OCI-LY3 (cell line): ENCODE data around the gene KLB.

Source experiments
- EZH2phosphoT487 ChIP-seq: fragments of 200-600 bp; shearing (Covaris generic); IDR thresholded peaks from 2 replicates; pipeline ENCODE4 v1.6.1; 2018; ENCODE audit warnings: antibody characterized with exemption, mixed run types, low read depth
- TF ChIP-seq, protein P1 (sequence below): fragments of 200-600, 300-600 bp; sonication (generic); IDR thresholded peaks from 2 replicates; pipeline ENCODE4 v1.5.1; 2014; ENCODE audit warnings: antibody characterized with exemption, low read length, low read depth

GRCh38 chr4:39484582-39485272 is 78.0 kb downstream of the KLB start:
- TF ChIP-seq, protein P1, sequence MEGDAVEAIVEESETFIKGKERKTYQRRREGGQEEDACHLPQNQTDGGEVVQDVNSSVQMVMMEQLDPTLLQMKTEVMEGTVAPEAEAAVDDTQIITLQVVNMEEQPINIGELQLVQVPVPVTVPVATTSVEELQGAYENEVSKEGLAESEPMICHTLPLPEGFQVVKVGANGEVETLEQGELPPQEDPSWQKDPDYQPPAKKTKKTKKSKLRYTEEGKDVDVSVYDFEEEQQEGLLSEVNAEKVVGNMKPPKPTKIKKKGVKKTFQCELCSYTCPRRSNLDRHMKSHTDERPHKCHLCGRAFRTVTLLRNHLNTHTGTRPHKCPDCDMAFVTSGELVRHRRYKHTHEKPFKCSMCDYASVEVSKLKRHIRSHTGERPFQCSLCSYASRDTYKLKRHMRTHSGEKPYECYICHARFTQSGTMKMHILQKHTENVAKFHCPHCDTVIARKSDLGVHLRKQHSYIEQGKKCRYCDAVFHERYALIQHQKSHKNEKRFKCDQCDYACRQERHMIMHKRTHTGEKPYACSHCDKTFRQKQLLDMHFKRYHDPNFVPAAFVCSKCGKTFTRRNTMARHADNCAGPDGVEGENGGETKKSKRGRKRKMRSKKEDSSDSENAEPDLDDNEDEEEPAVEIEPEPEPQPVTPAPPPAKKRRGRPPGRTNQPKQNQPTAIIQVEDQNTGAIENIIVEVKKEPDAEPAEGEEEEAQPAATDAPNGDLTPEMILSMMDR: no peak
- no peak for TF ChIP-seq EZH2phosphoT487
